SKM-1 treated with dmso at 0.1 percent for 144 hours (cell line): Measurements from ENCODE around the gene YWHAG.
"Not testable (repeated sequence)": the region's sequence is repeated elsewhere in the genome, so short reads cannot be mapped to it uniquely, and the experiment has no call there.

Experiments
- DNase-seq: peaks from one replicate; lab custom pipeline; 2025; ENCODE audit not compliant: unreplicated experiment; lab: John Stamatoyannopoulos, UW

Gene YWHAG

GRCh38 chr7:76325811-76326210 is 33.0 kb downstream of the YWHAG start:
- no peak for DNase-seq

- DNase-seq = no peak
Observed at GRCh38 chr7:76325092-76325491, 33.7 kb downstream of the YWHAG start.

GRCh38 chr7:76318488-76319353 is 40.1 kb downstream of the YWHAG start:
- DNase-seq = peak; percentile 78

- peak; percentile 95 for DNase-seq
Observed at GRCh38 chr7:76317782-76318487, 40.9 kb downstream of the YWHAG start.

GRCh38 chr7:76316984-76317781 is 41.6 kb downstream of the YWHAG start:
- no peak for DNase-seq

- DNase-seq = no peak
Observed at GRCh38 chr7:76315364-76315763, 43.4 kb downstream of the YWHAG start.

- DNase-seq = not testable (repeated sequence)
Observed at GRCh38 chr7:76314740-76315139, 44.1 kb downstream of the YWHAG start.

GRCh38 chr7:76314042-76314721 is 44.6 kb downstream of the YWHAG start:
- DNase-seq = peak; percentile 91

GRCh38 chr7:76311838-76312237 is 47.0 kb downstream of the YWHAG start:
- DNase-seq = not testable (repeated sequence)

- DNase-seq = no peak
Observed at GRCh38 chr7:76310102-76310957, 48.5 kb downstream of the YWHAG start.

GRCh38 chr7:76309341-76310101 is 49.3 kb downstream of the YWHAG start:
- not testable (repeated sequence) for DNase-seq

- not testable (repeated sequence) for DNase-seq
Observed at GRCh38 chr7:76308874-76309273, 49.9 kb downstream of the YWHAG start.

GRCh38 chr7:76304888-76305375 is 53.9 kb downstream of the YWHAG start:
- no peak for DNase-seq

- DNase-seq = peak; percentile 82
Observed at GRCh38 chr7:76303202-76304147, 55.3 kb downstream of the YWHAG start.

- DNase-seq = peak; percentile 71
Observed at GRCh38 chr7:76302347-76303201, 56.2 kb downstream of the YWHAG start, which contains the start of gene HSPB1. TSS of gene HSPB1 (plus strand) at chr7:76302673. CDS start at chr7:76302713, 40 bp downstream.

GRCh38 chr7:76301000-76301399 is 57.8 kb downstream of the YWHAG start:
- no peak for DNase-seq
